Measurements from ENCODE around the gene TRAF3IP1.
"Not testable (repeated sequence)": the region's sequence is repeated elsewhere in the genome, so short reads cannot be mapped to it uniquely, and the experiment has no call there.

The TRAF3IP1 gene

DNA sequence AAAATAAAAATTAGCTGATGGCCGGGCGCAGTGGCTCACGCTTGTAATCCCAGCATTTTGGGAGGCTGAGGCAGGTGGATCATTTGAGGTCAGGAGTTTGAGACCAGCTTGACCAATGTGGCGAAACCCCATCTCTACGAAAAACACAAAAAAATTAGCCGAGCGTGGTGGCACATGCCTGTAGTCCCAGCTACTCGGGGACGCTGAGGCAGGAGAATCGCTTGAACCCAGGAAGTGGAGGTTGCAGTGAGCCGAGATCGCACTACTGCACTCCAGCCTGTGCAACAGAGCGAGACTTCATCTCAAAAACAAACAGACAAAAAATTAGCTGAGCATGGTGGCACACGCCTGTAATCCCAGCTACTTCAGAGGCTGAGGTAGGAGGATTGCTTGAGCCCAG lies 9.6 kb upstream of the TRAF3IP1 start:
- not testable (repeated sequence) for H2BK120ac ChIP-seq (ENCODE audit: low read depth, low read length); H2BK12ac ChIP-seq (ENCODE audit: low read length); H3K9ac ChIP-seq (ENCODE audit: low read depth, low read length, poor library complexity); H3K4me1 ChIP-seq (ENCODE audit: control insufficient read depth in 2 of 2, insufficient read depth in 1 of 2, low read depth in 1 of 2, low read length in 2 of 2); H2AFZ ChIP-seq (ENCODE audit: low read length); H2BK5ac ChIP-seq (ENCODE audit: low read length); H2AK5ac ChIP-seq (ENCODE audit: low read depth, low read length); H4K91ac ChIP-seq (ENCODE audit: low read depth, low read length, poor library complexity); H4K8ac ChIP-seq (ENCODE audit: low read depth, low read length); H3K18ac ChIP-seq (ENCODE audit: low read length); H3K14ac ChIP-seq (ENCODE audit: low read length); H3K79me1 ChIP-seq (ENCODE audit: low read depth, low read length); H3K4ac ChIP-seq (ENCODE audit: low read length); H3K9me3 ChIP-seq (replicated peaks in 1 of 2; ENCODE audit: control insufficient read depth in 2 of 2, insufficient read depth in 1 of 2, low read depth in 1 of 2, low read length in 2 of 2); H2BK15ac ChIP-seq (ENCODE audit: low read length); H3K36me3 ChIP-seq (replicated peaks in 1 of 2; ENCODE audit: control insufficient read depth in 2 of 2, insufficient read depth in 2 of 2, low read length in 2 of 2); H3K27ac ChIP-seq (replicated peaks; ENCODE audit: low read length); H3K23ac ChIP-seq (ENCODE audit: low read depth, low read length, poor library complexity); H3K4me3 ChIP-seq (ENCODE audit: low read length in 2 of 2); H3K4me2 ChIP-seq (ENCODE audit: insufficient read depth, low read length, poor library complexity, severe bottlenecking); DNase-seq (ENCODE audit: low spot score); H3K27me3 ChIP-seq (ENCODE audit: control insufficient read depth in 3 of 3, insufficient read depth in 3 of 3, low read depth in 1 of 3, low read length in 3 of 3)
- no CpG with 5 or more reads among the region's 14 CpGs for WGBS, 2 donors (ENCODE audit: extremely low coverage in 2 of 2, insufficient read length in 2 of 2, insufficient replicate concordance in 1 of 2)

DNA sequence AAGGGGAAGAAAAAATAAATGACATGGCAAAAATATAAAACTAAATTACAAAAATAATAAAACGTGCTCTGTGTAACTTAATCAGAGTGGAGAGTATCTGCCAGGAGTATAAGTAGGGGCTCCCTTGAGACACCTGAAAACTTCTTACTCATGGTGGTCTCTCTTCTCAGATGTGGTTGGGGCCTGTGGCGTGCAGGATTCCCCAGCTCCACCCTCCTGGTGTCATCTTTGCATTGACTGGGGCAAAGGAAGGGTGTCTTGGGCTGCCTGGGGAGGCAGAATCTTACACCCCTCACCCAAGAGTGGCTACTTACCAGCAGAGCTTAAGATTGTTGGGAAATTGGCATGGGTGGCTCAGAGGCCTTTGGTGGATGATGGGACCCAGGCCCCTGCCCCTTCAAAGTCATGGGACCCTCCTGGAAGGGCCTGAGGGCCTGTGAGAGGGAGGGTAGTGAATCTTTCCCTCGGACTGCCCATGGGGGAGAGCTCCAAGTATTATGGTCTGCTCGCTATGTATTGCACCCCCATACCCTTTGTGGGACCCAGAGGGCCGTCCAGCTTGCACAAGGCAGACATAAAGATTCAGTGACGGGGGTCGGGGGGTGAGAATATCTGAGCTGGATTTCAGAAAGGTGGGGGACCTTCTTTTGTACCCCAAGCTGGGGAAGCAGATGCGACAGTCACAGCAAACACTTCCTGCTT lies 6.9 kb upstream of the TRAF3IP1 start:
- Histone ChIP-seq H3K9ac (ENCODE audit: low read depth, low read length, poor library complexity) (no peak overlapping the region), H3K4me3 (ENCODE audit: low read length in 2 of 2) (no peak overlapping the region), H3K18ac (ENCODE audit: low read length) (peak overlapping the region; percentile 28), H2BK15ac (ENCODE audit: low read length) (peak overlapping the region; percentile 4), H3K79me1 (ENCODE audit: low read depth, low read length) (no peaks in the 10 kb centered on the region), H3K27ac (replicated peaks; ENCODE audit: low read length) (no peak overlapping the region), H2AFZ (ENCODE audit: low read length) (peak overlapping the region; percentile 45), H2BK12ac (ENCODE audit: low read length) (no peak overlapping the region), H3K27me3 (ENCODE audit: control insufficient read depth in 3 of 3, insufficient read depth in 3 of 3, low read depth in 1 of 3, low read length in 3 of 3) (no peaks in the 10 kb centered on the region), H2BK5ac (ENCODE audit: low read length) (no peak overlapping the region), H3K23ac (ENCODE audit: low read depth, low read length, poor library complexity) (peak overlapping the region; percentile 20), H4K91ac (ENCODE audit: low read depth, low read length, poor library complexity) (no peak overlapping the region), H3K9me3 (replicated peaks in 1 of 2; ENCODE audit: control insufficient read depth in 2 of 2, insufficient read depth in 1 of 2, low read depth in 1 of 2, low read length in 2 of 2) (peaks cover 1 to 4% of the 10 kb centered on the region in 2 donors), H3K36me3 (replicated peaks in 1 of 2; ENCODE audit: control insufficient read depth in 2 of 2, insufficient read depth in 2 of 2, low read length in 2 of 2) (no peaks in the 10 kb centered on the region), H3K4me1 (ENCODE audit: control insufficient read depth in 2 of 2, insufficient read depth in 1 of 2, low read depth in 1 of 2, low read length in 2 of 2) (no peaks in the 10 kb centered on the region), H3K14ac (ENCODE audit: low read length) (no peak overlapping the region), H2BK120ac (ENCODE audit: low read depth, low read length) (no peak overlapping the region), H4K8ac (ENCODE audit: low read depth, low read length) (no peak overlapping the region), H2AK5ac (ENCODE audit: low read depth, low read length) (peak overlapping the region; percentile 61), H3K4me2 (ENCODE audit: insufficient read depth, low read length, poor library complexity, severe bottlenecking) (no peak overlapping the region), H3K4ac (ENCODE audit: low read length) (no peak overlapping the region)
- DNase-seq (ENCODE audit: low spot score), result no peak
- WGBS, 2 donors (ENCODE audit: extremely low coverage in 2 of 2, insufficient read length in 2 of 2, insufficient replicate concordance in 1 of 2), result no CpG with 5 or more reads among the region's 8 CpGs

DNA sequence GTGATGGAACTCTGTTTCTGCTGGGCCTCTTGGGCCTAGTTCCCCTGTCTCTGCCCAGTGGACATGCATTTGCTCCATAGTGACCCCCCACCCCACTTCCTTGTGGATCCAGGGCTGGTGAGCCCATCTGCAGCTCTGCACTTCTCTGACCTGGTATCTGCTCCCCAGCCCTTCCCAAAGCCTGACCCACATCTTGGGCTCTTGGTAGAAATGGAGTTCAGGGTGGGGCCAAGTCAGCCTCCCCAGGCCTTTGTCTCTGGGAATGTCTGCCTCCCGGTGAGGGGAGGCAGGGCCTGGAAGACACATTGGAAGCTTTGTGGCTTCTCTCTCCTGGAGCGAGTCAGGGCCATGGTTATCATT lies 6.3 kb upstream of the TRAF3IP1 start:
- no peak for DNase-seq (ENCODE audit: low spot score)

GRCh38 chr2:238314576-238314975 lies 5.7 kb upstream of the TRAF3IP1 start:
- Histone ChIP-seq H4K8ac (ENCODE audit: low read depth, low read length) (peak overlapping the region; percentile 93), H3K4me2 (ENCODE audit: insufficient read depth, low read length, poor library complexity, severe bottlenecking) (no peak overlapping the region), H2BK120ac (ENCODE audit: low read depth, low read length) (no peak overlapping the region), H2BK15ac (ENCODE audit: low read length) (no peak overlapping the region), H3K14ac (ENCODE audit: low read length) (no peak overlapping the region), H2AFZ (ENCODE audit: low read length) (no peak overlapping the region), H2BK12ac (ENCODE audit: low read length) (no peak overlapping the region), H3K9me3 (replicated peaks in 1 of 2; ENCODE audit: control insufficient read depth in 2 of 2, insufficient read depth in 1 of 2, low read depth in 1 of 2, low read length in 2 of 2) (peaks cover 0 to 4% of the 10 kb centered on the region in 2 donors), H2BK5ac (ENCODE audit: low read length) (no peak overlapping the region), H3K4ac (ENCODE audit: low read length) (no peak overlapping the region), H3K79me1 (ENCODE audit: low read depth, low read length) (no peaks in the 10 kb centered on the region), H3K9ac (ENCODE audit: low read depth, low read length, poor library complexity) (no peak overlapping the region), H3K18ac (ENCODE audit: low read length) (peak overlapping the region; percentile 22), H3K23ac (ENCODE audit: low read depth, low read length, poor library complexity) (peak overlapping the region; percentile 2), H3K4me3 (ENCODE audit: low read length in 2 of 2) (no peak overlapping the region), H3K27me3 (ENCODE audit: control insufficient read depth in 3 of 3, insufficient read depth in 3 of 3, low read depth in 1 of 3, low read length in 3 of 3) (no peaks in the 10 kb centered on the region), H3K36me3 (replicated peaks in 1 of 2; ENCODE audit: control insufficient read depth in 2 of 2, insufficient read depth in 2 of 2, low read length in 2 of 2) (no peaks in the 10 kb centered on the region), H4K91ac (ENCODE audit: low read depth, low read length, poor library complexity) (no peak overlapping the region), H3K27ac (replicated peaks; ENCODE audit: low read length) (no peak overlapping the region), H2AK5ac (ENCODE audit: low read depth, low read length) (no peak overlapping the region), H3K4me1 (ENCODE audit: control insufficient read depth in 2 of 2, insufficient read depth in 1 of 2, low read depth in 1 of 2, low read length in 2 of 2) (no peaks in the 10 kb centered on the region)
- DNase-seq (ENCODE audit: low spot score), result no peak
- WGBS, 2 donors (ENCODE audit: extremely low coverage in 2 of 2, insufficient read length in 2 of 2, insufficient replicate concordance in 1 of 2), result no CpG with 5 or more reads among the region's 8 CpGs

More for the DNA sequence above, 6.3 kb upstream of the TRAF3IP1 start:
- Histone ChIP-seq H2AK5ac (ENCODE audit: low read depth, low read length) (no peak overlapping the region), H3K14ac (ENCODE audit: low read length) (no peak overlapping the region), H3K18ac (ENCODE audit: low read length) (no peak overlapping the region), H2BK12ac (ENCODE audit: low read length) (no peak overlapping the region), H2BK5ac (ENCODE audit: low read length) (no peak overlapping the region), H3K27me3 (ENCODE audit: control insufficient read depth in 3 of 3, insufficient read depth in 3 of 3, low read depth in 1 of 3, low read length in 3 of 3) (no peaks in the 10 kb centered on the region), H3K4me1 (ENCODE audit: control insufficient read depth in 2 of 2, insufficient read depth in 1 of 2, low read depth in 1 of 2, low read length in 2 of 2) (no peaks in the 10 kb centered on the region), H3K23ac (ENCODE audit: low read depth, low read length, poor library complexity) (no peak overlapping the region), H3K9me3 (replicated peaks in 1 of 2; ENCODE audit: control insufficient read depth in 2 of 2, insufficient read depth in 1 of 2, low read depth in 1 of 2, low read length in 2 of 2) (peaks cover 1 to 4% of the 10 kb centered on the region in 2 donors), H2BK120ac (ENCODE audit: low read depth, low read length) (no peak overlapping the region), H3K79me1 (ENCODE audit: low read depth, low read length) (no peaks in the 10 kb centered on the region), H3K9ac (ENCODE audit: low read depth, low read length, poor library complexity) (no peak overlapping the region), H3K4me3 (ENCODE audit: low read length in 2 of 2) (no peak overlapping the region), H3K4ac (ENCODE audit: low read length) (no peak overlapping the region), H3K4me2 (ENCODE audit: insufficient read depth, low read length, poor library complexity, severe bottlenecking) (no peak overlapping the region), H4K91ac (ENCODE audit: low read depth, low read length, poor library complexity) (no peak overlapping the region), H2BK15ac (ENCODE audit: low read length) (no peak overlapping the region), H3K27ac (replicated peaks; ENCODE audit: low read length) (no peak overlapping the region), H3K36me3 (replicated peaks in 1 of 2; ENCODE audit: control insufficient read depth in 2 of 2, insufficient read depth in 2 of 2, low read length in 2 of 2) (no peaks in the 10 kb centered on the region), H2AFZ (ENCODE audit: low read length) (peak overlapping the region; percentile 45), H4K8ac (ENCODE audit: low read depth, low read length) (no peak overlapping the region)
- no CpG with 5 or more reads among the region's 2 CpGs for WGBS, 2 donors (ENCODE audit: extremely low coverage in 2 of 2, insufficient read length in 2 of 2, insufficient replicate concordance in 1 of 2)

Measured in neuronal stem cell (in vitro differentiated cells).